Keratinocyte (primary cell): ENCODE data around the gene PDGFRA.

Experiments
- EZH2 ChIP-seq: IDR thresholded peaks from one replicate; pipeline ENCODE4 v1.6.1; 2012; ENCODE audit warnings: inconsistent platforms, mild to moderate bottlenecking, low read length, moderate library complexity
- TF ChIP-seq, protein P1 (sequence below), 3 experiments: IDR thresholded peaks in 1 of 3; conservative IDR thresholded peaks in 1 of 3; optimal IDR thresholded peaks in 1 of 3; 2 replicates in 2 of 3; 3 replicates in 1 of 3; pipeline versions ENCODE3 to v1.5.1; 2011; ENCODE audit warnings: low read length in 3 of 3, mild to moderate bottlenecking in 3 of 3, moderate library complexity in 2 of 3, control low read depth in 1 of 3, inconsistent platforms in 1 of 3; ENCODE audit not compliant: insufficient read depth in 2 of 3; ENCODE audit errors: extremely low read depth in 1 of 3

GRCh38 chr4:54238389-54238788 lies 9.3 kb downstream of the PDGFRA start:
- TF ChIP-seq, protein P1, sequence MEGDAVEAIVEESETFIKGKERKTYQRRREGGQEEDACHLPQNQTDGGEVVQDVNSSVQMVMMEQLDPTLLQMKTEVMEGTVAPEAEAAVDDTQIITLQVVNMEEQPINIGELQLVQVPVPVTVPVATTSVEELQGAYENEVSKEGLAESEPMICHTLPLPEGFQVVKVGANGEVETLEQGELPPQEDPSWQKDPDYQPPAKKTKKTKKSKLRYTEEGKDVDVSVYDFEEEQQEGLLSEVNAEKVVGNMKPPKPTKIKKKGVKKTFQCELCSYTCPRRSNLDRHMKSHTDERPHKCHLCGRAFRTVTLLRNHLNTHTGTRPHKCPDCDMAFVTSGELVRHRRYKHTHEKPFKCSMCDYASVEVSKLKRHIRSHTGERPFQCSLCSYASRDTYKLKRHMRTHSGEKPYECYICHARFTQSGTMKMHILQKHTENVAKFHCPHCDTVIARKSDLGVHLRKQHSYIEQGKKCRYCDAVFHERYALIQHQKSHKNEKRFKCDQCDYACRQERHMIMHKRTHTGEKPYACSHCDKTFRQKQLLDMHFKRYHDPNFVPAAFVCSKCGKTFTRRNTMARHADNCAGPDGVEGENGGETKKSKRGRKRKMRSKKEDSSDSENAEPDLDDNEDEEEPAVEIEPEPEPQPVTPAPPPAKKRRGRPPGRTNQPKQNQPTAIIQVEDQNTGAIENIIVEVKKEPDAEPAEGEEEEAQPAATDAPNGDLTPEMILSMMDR (optimal IDR thresholded peaks at IDR 0.05 in 1 of 3, IDR thresholded peaks at IDR 0.05 in 1 of 3, conservative IDR thresholded peaks at IDR 0.05 in 1 of 3; ENCODE audit: extremely low read depth in 1 of 3, insufficient read depth in 2 of 3, low read length in 3 of 3): no peak
- TF ChIP-seq EZH2: no peak
